DOHH2 (cell line): Measurements from ENCODE around the gene STARD3NL.
"Not testable (repeated sequence)": the region's sequence is repeated elsewhere in the genome, so short reads cannot be mapped to it uniquely, and the experiment has no call there.

ENCODE experiments used
- H3F3A ChIP-seq: fragments of 200-600 bp; sonication (generic), shearing (Covaris generic); 2 replicates; pipeline ENCODE4 v1.6.0; 2016; ENCODE audit warnings: antibody characterized with exemption, mild to moderate bottlenecking; ENCODE audit not compliant: control insufficient read depth, insufficient read depth
- H3K27ac ChIP-seq: fragments of 200-600 bp; sonication (generic); 2 replicates; pipeline ENCODE4 v1.5.1; 2014; ENCODE audit warnings: low read depth, mild to moderate bottlenecking, low read length, moderate library complexity
- H3K27me3 ChIP-seq: fragments of 200-600 bp; sonication (generic); 2 replicates; pipeline ENCODE4 v1.6.1; 2014; ENCODE audit warnings: mild to moderate bottlenecking, low read length, mixed read lengths; ENCODE audit not compliant: control insufficient read depth
- H3K36me3 ChIP-seq: fragments of 200-600 bp; sonication (generic); 2 replicates; pipeline ENCODE4 v1.6.1; 2014; ENCODE audit warnings: mild to moderate bottlenecking, low read length, moderate library complexity, mixed read lengths; ENCODE audit not compliant: control insufficient read depth
- H3K4me1 ChIP-seq: fragments of 200-600 bp; sonication (generic); 2 replicates; pipeline ENCODE4 v1.6.1; 2014; ENCODE audit warnings: mild to moderate bottlenecking, low read length, mixed read lengths; ENCODE audit not compliant: control insufficient read depth
- H3K4me2 ChIP-seq: fragments of 200-600 bp; sonication (generic); 2 replicates; pipeline ENCODE4 v1.6.0; 2014; ENCODE audit warnings: mild to moderate bottlenecking, low read length, moderate library complexity
- H3K4me3 ChIP-seq: fragments of 200-600 bp; sonication (generic); 2 replicates; pipeline ENCODE4 v1.5.1; 2014; ENCODE audit warnings: mild to moderate bottlenecking, low read length, mixed read lengths
- H3K79me2 ChIP-seq: fragments of 200-600 bp; sonication (generic); 2 replicates; pipeline ENCODE4 v1.6.1; 2014; ENCODE audit warnings: mild to moderate bottlenecking, low read length, mixed read lengths; ENCODE audit not compliant: control insufficient read depth
- H3K9me2 ChIP-seq: fragments of 200-600 bp; sonication (generic); replicated peaks from 2 replicates; pipeline ENCODE4 v1.6.1; 2014; ENCODE audit warnings: mild to moderate bottlenecking, low read length, mixed read lengths; ENCODE audit not compliant: control insufficient read depth
- H3K9me3 ChIP-seq: fragments of 200-600 bp; sonication (generic); 2 replicates; pipeline ENCODE4 v1.6.1; 2014; ENCODE audit warnings: antibody characterized with exemption, low read length, mixed read lengths; ENCODE audit not compliant: control insufficient read depth, insufficient read depth
- H4K20me1 ChIP-seq: fragments of 200-600 bp; sonication (generic); 2 replicates; pipeline ENCODE4 v1.6.0; 2014; ENCODE audit warnings: low read depth, mild to moderate bottlenecking, antibody characterized with exemption, low read length, moderate library complexity; ENCODE audit not compliant: control insufficient read depth, insufficient read depth
- EZH2phosphoT487 ChIP-seq: fragments of 200-600 bp; sonication (generic); IDR thresholded peaks from 2 replicates; pipeline ENCODE4 v1.6.1; 2017; ENCODE audit warnings: borderline replicate concordance, mild to moderate bottlenecking, antibody characterized with exemption, low read length, moderate library complexity, mixed read lengths
- TF ChIP-seq, protein P1 (sequence below): fragments of 200-600 bp; sonication (generic); IDR thresholded peaks from one replicate; pipeline ENCODE4 v1.5.1; 2014; ENCODE audit warnings: antibody characterized with exemption, mild to moderate bottlenecking, low read depth, low read length; ENCODE audit not compliant: poor library complexity, severe bottlenecking

STARD3NL gene

DNA sequence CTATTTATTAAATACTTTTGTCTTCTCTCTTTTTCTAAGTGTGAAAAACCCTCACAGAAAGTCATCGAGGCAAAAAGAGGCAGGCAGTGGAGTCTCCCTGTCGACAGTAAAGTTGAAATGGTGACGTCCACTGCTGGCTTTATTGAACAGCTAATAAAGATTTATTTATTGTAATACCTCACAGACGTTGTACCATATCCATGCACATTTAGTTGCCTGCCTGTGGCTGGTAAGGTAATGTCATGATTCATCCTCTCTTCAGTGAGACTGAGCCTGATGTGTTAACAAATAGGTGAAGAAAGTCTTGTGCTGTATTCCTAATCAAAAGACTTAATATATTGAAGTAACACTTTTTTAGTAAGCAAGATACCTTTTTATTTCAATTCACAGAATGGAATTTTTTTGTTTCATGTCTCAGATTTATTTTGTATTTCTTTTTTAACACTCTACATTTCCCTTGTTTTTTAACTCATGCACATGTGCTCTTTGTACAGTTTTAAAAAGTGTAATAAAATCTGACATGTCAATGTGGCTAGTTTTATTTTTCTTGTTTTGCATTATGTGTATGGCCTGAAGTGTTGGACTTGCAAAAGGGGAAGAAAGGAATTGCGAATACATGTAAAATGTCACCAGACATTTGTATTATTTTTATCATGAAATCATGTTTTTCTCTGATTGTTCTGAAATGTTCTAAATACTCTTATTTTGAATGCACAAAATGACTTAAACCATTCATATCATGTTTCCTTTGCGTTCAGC, 52.0 kb downstream of the STARD3NL start:
- no peaks in the 10 kb centered on the region for H3K27me3 ChIP-seq
- H3K4me1 ChIP-seq, result no peaks in the 10 kb centered on the region
- H4K20me1 ChIP-seq, result no peaks in the 10 kb centered on the region
- no peaks in the 10 kb centered on the region for H3K79me2 ChIP-seq
- H3K4me3 ChIP-seq, result no peak overlapping the region
- H3K36me3 ChIP-seq, result no peaks in the 10 kb centered on the region
- no peaks in the 10 kb centered on the region for H3F3A ChIP-seq
- H3K4me2 ChIP-seq, result no peak overlapping the region
- H3K9me2 ChIP-seq, result no peaks in the 10 kb centered on the region
- no peak overlapping the region for H3K27ac ChIP-seq
- TF ChIP-seq, protein P1, sequence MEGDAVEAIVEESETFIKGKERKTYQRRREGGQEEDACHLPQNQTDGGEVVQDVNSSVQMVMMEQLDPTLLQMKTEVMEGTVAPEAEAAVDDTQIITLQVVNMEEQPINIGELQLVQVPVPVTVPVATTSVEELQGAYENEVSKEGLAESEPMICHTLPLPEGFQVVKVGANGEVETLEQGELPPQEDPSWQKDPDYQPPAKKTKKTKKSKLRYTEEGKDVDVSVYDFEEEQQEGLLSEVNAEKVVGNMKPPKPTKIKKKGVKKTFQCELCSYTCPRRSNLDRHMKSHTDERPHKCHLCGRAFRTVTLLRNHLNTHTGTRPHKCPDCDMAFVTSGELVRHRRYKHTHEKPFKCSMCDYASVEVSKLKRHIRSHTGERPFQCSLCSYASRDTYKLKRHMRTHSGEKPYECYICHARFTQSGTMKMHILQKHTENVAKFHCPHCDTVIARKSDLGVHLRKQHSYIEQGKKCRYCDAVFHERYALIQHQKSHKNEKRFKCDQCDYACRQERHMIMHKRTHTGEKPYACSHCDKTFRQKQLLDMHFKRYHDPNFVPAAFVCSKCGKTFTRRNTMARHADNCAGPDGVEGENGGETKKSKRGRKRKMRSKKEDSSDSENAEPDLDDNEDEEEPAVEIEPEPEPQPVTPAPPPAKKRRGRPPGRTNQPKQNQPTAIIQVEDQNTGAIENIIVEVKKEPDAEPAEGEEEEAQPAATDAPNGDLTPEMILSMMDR, result no peak
- no peak for TF ChIP-seq EZH2phosphoT487
- H3K9me3 ChIP-seq, result no peaks in the 10 kb centered on the region

DNA sequence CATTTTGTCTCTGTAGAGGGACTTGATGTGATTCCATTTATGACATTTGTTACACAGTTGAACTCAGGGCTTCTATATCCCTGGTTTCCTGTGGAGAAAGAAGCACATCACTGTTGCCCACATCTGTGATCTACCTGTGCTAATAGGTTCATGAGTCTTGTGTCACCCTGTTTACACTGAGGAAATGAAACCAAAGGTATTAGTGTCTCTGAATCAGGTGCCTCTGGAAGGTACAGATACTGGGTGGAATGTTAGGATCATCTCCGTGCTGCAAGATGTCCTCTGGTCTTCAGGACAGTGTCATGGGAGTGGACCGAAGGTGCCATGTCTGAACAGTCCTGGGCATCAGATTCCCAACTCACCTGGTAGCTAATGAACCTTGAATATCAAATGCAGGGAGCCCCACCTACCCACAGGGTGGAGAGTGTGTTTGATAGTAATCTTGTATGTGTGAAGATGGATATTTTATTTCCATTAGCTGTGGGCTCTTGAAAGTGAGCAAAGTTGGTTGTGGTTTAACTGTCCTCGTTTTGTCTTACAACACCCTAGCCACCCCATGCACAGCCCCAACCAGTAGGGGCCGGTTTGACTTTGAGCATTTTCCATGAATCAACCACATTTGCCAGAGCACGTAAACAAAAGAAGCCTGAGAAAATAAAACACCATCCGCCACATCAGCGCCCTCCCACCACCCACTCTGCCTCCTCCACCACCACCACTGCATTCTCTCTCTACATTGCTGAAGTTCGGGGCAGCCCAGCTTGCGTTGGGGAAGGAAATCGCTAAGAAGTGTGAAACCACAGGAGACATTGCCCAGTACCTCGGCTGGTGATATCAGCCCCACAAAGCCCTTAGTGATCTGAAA, 54.7 kb downstream of the STARD3NL start:
- H3K4me1 ChIP-seq, result no peaks in the 10 kb centered on the region
- no peak for TF ChIP-seq EZH2phosphoT487
- TF ChIP-seq, protein P1, result no peak

DNA sequence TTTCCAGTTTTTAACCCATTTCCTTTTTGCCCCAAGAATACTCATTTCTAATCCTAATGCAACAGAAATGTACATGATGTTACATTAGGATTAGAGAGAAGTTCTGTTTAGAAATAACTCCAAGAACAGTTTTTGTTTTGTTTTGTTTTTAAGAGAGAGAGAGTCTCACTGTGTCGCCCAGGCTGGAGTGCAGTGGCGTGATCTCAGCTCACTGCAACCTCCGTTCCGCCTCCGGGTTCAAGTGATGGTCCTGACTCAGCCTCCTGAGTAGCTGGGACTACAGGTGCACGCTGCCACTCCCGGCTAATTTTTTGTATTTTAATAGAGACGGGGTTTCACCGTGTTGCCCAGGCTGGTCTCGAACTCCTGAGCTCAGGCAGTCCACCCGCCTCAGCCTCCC, 56.7 kb downstream of the STARD3NL start:
- not testable (repeated sequence) for H3K4me2 ChIP-seq, H3F3A ChIP-seq, H3K4me3 ChIP-seq, H3K27ac ChIP-seq, H3K9me2 ChIP-seq, H3K9me3 ChIP-seq, H4K20me1 ChIP-seq, H3K36me3 ChIP-seq, H3K79me2 ChIP-seq, H3K4me1 ChIP-seq, H3K27me3 ChIP-seq

More for the DNA sequence above, 54.7 kb downstream of the STARD3NL start:
- Histone ChIP-seq H3K79me2 (no peaks in the 10 kb centered on the region), H3F3A (no peaks in the 10 kb centered on the region), H3K9me3 (no peaks in the 10 kb centered on the region), H3K27me3 (no peaks in the 10 kb centered on the region), H3K4me2 (no peak overlapping the region), H3K36me3 (no peaks in the 10 kb centered on the region), H4K20me1 (no peaks in the 10 kb centered on the region), H3K9me2 (no peaks in the 10 kb centered on the region), H3K4me3 (no peak overlapping the region), H3K27ac (no peak overlapping the region)

DNA sequence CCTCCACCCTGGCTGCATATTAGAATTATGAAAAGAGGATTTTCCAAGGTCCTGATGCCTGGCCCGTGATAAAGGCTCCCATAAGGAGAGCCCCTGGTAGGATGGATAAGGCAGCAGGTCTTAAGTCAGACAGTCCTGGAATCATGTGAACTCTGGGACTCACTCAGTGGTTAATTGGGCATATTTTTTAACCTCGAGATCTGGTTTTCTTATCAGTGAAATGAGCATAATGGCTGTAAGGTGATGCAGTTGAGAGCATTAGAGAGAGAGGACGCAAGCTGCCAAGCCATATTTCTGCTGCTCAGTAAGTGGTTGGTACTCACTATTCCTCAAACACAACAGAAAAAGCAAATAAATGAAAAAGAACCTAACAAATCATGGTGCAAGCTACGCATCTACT, 57.6 kb downstream of the STARD3NL start:
- TF ChIP-seq EZH2phosphoT487, result no peak
- TF ChIP-seq, protein P1, result no peak
- no peaks in the 10 kb centered on the region for H4K20me1 ChIP-seq
- no peaks in the 10 kb centered on the region for H3F3A ChIP-seq
- H3K79me2 ChIP-seq, result no peaks in the 10 kb centered on the region
- no peaks in the 10 kb centered on the region for H3K9me3 ChIP-seq
- no peak overlapping the region for H3K4me2 ChIP-seq
- H3K27me3 ChIP-seq, result no peaks in the 10 kb centered on the region
- H3K36me3 ChIP-seq, result no peaks in the 10 kb centered on the region
- no peaks in the 10 kb centered on the region for H3K4me1 ChIP-seq
- no peak overlapping the region for H3K4me3 ChIP-seq
- H3K9me2 ChIP-seq, result no peaks in the 10 kb centered on the region
- H3K27ac ChIP-seq, result no peak overlapping the region

DNA sequence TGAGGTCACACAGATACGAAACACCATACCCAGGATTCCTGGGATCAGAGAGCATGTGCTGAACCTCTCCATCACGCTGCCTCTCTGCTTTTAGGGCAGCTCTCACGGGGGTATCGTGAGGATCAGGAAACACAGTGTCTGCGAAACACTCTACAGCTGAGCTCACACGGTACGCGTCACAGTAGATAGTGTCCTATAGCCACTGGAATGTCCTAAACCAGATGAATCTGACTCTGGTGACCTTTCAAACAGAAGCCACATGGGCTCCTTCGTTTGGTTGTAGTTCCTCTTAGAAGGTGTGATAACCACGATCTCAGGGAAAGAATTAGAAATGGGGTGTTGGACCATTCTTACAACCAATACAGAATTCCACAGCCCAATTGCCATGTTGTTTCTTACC, 61.1 kb downstream of the STARD3NL start:
- H3F3A ChIP-seq, H3K4me1 ChIP-seq, H3K4me3 ChIP-seq, H3K79me2 ChIP-seq, H3K27ac ChIP-seq, H3K36me3 ChIP-seq, H3K9me3 ChIP-seq, H3K27me3 ChIP-seq, H3K4me2 ChIP-seq, H3K9me2 ChIP-seq, H4K20me1 ChIP-seq: not testable (repeated sequence)
